HepG2 (cell line): ENCODE results near the gene THAP9. TPM values are rescaled to one million over a fixed set of nuclear protein-coding genes. Genes with fewer than 3 reads are reported as not detected.

Source experiments
- FOXO4 ChIP-seq: sonication (generic); formaldehyde crosslinking; conservative IDR thresholded peaks from 2 replicates; pipeline ENCODE4 v1.8.1; 2023; ENCODE audit warnings: missing genetic modification reagents
- GMEB1 ChIP-seq: sonication (generic); formaldehyde crosslinking; IDR thresholded peaks from 2 replicates; pipeline ENCODE4 v1.5.1; 2020; ENCODE audit warnings: missing genetic modification reagents, mild to moderate bottlenecking, borderline replicate concordance
- HNF4G ChIP-seq, 2 experiments: sonication (generic) in 1 of 2; formaldehyde crosslinking in 1 of 2; IDR thresholded peaks; 2 replicates each; pipeline versions ENCODE4 v1.4.0 to v1.6.1; 2011 to 2020; ENCODE audit warnings: borderline replicate concordance in 2 of 2, low read depth in 2 of 2, mild to moderate bottlenecking in 2 of 2, low read length in 1 of 2, missing genetic modification reagents in 1 of 2, moderate library complexity in 1 of 2
- IRF2 ChIP-seq: IDR thresholded peaks from 2 replicates; pipeline ENCODE4 v1.6.1; 2018; ENCODE audit warnings: missing genetic modification reagents, missing compliant biosample characterization
- ISX ChIP-seq: sonication (generic); formaldehyde crosslinking; conservative IDR thresholded peaks from 2 replicates; pipeline ENCODE4 v1.5.0; 2020; ENCODE audit warnings: missing genetic modification reagents
- MAZ ChIP-seq, 2 experiments: sonication (generic) in 1 of 2; formaldehyde crosslinking in 1 of 2; IDR thresholded peaks; 2 replicates each; pipeline versions ENCODE4 v1.5.0 to v1.6.1; 2012 to 2020; ENCODE audit warnings: low read depth in 2 of 2, mild to moderate bottlenecking in 2 of 2, borderline replicate concordance in 1 of 2, improper control_type of control experiment in 1 of 2, low read length in 1 of 2, missing genetic modification reagents in 1 of 2, moderate library complexity in 1 of 2
- NAIF1 ChIP-seq: sonication (generic); formaldehyde crosslinking; IDR thresholded peaks from 2 replicates; pipeline ENCODE4 v1.5.0; 2020; ENCODE audit warnings: mild to moderate bottlenecking, missing genetic modification reagents, borderline replicate concordance
- NRL ChIP-seq: sonication (generic); formaldehyde crosslinking; IDR thresholded peaks from 2 replicates; pipeline ENCODE4 v1.5.0; 2020; ENCODE audit warnings: missing genetic modification reagents, mild to moderate bottlenecking, moderate library complexity, borderline replicate concordance
- POLR2G ChIP-seq: fragments of 200-400 bp; formaldehyde crosslinking; IDR thresholded peaks from 2 replicates; pipeline ENCODE4 v1.6.1; 2018; ENCODE audit warnings: mild to moderate bottlenecking, low read depth, low read length, moderate library complexity
- SMAD3 ChIP-seq: sonication (generic); formaldehyde crosslinking; IDR thresholded peaks from 2 replicates; pipeline ENCODE4 v1.4.0; 2020; ENCODE audit warnings: missing genetic modification reagents
- TCF7 ChIP-seq: sonication (generic); IDR thresholded peaks from 2 replicates; pipeline ENCODE4 v1.6.1; 2016; ENCODE audit warnings: antibody characterized with exemption, low read depth
- TFDP2 ChIP-seq: sonication (generic); formaldehyde crosslinking; IDR thresholded peaks from 2 replicates; pipeline ENCODE4 v1.4.0; 2020; ENCODE audit warnings: missing genetic modification reagents
- ZNF124 ChIP-seq: sonication (generic); formaldehyde crosslinking; IDR thresholded peaks from 2 replicates; pipeline ENCODE4 v1.4.0; 2020; ENCODE audit warnings: missing genetic modification reagents
- ZNF484 ChIP-seq: sonication (generic); formaldehyde crosslinking; IDR thresholded peaks from 2 replicates; pipeline ENCODE4 v1.5.1; 2020; ENCODE audit warnings: mild to moderate bottlenecking, low read depth, missing genetic modification reagents, borderline replicate concordance
- ZNF639 ChIP-seq: conservative IDR thresholded peaks from 2 replicates; pipeline ENCODE4 v1.6.1; 2018; ENCODE audit warnings: missing genetic modification reagents
- ZNF687 ChIP-seq: sonication (generic); formaldehyde crosslinking; IDR thresholded peaks from 2 replicates; pipeline ENCODE4 v1.5.1; 2020; ENCODE audit warnings: mild to moderate bottlenecking, missing genetic modification reagents, moderate library complexity
- ZSCAN20 ChIP-seq: sonication (generic); formaldehyde crosslinking; IDR thresholded peaks from 2 replicates; pipeline ENCODE4 v1.4.0; 2020; ENCODE audit warnings: missing genetic modification reagents, mild to moderate bottlenecking, borderline replicate concordance
- polyA plus RNA-seq, 8 experiments: library from polyadenylated mRNA; depleted of rRNA in 3 of 8; stranded (reverse) in 7 of 8; unstranded in 1 of 8; fragments of >200 nt; fragmentation: Illumina TruSeq in 4 of 8; extraction: Trizol in 4 of 8; gene quantifications; 2 replicates each; pipeline versions ENCODE4 v1.2.1 to v1.2.3, GENCODE V29; 2011 to 2016; ENCODE audit warnings: low read depth in 4 of 8, missing spikeins in 1 of 8, mixed read lengths in 1 of 8; ENCODE audit not compliant: insufficient read depth in 1 of 8
- total RNA-seq, 5 experiments: library from RNA; depleted of rRNA; stranded (reverse); fragments of >200 nt; fragmentation: Illumina TruSeq; extraction: Trizol; gene quantifications; 2 replicates each; pipeline ENCODE4 v1.2.3, GENCODE V29; 2016; ENCODE audit warnings: low read depth in 1 of 5

Gene THAP9
- total and polyA plus RNA-seq, 2 of the 13 experiments (the other 11 are each of a cell fraction or from before 2014, with no cell fraction given) = 6.0 to 7.2 TPM

GRCh38 chr4:82900411-82901182 lies at the start of gene THAP9 (continued):
- TF ChIP-seq ZNF687 (CRISPR knock-in tag) (peak; percentile 97), ZSCAN20 (CRISPR knock-in tag) (0 out of 2 replicates have a peak, but pooled peaks have one; percentile 44), IRF2 (peak; percentile 60), ZNF484 (CRISPR knock-in tag) (no peak), NRL (CRISPR knock-in tag) (peak; percentile 86), MAZ (IDR thresholded peaks at IDR 0.05; ENCODE audit: borderline replicate concordance, low read depth, low read length) (no peak; the same call in 1 of the 2 replicates), MAZ (CRISPR knock-in tag; IDR thresholded peaks at IDR 0.05; ENCODE audit: low read depth) (peak; percentile 84), GMEB1 (CRISPR knock-in tag) (peak; percentile 95), TCF7 (no peak), ZNF124 (CRISPR knock-in tag) (peak; percentile 57; the same call in 1 of the 2 replicates), SMAD3 (CRISPR knock-in tag) (no peak; the same call in 1 of the 2 replicates), TFDP2 (CRISPR knock-in tag) (peak; percentile 94), NAIF1 (CRISPR knock-in tag) (peak; percentile 98), FOXO4 (CRISPR knock-in tag) (no peak), ISX (no peak), POLR2G (peak; percentile 89), ZNF639 (CRISPR knock-in tag) (peak; percentile 43; the same call in 1 of the 2 replicates), HNF4G (IDR thresholded peaks at IDR 0.05; ENCODE audit: borderline replicate concordance, low read depth, low read length) (no peak), HNF4G (CRISPR knock-in tag; IDR thresholded peaks at IDR 0.05; ENCODE audit: borderline replicate concordance, low read depth) (no peak)
